Raji (cell line): ENCODE data around the gene LIPJ.

Experiments used
- POLR2A ChIP-seq: IDR thresholded peaks from 2 replicates; pipeline ENCODE4 v1.6.1; 2011; ENCODE audit warnings: low read depth, low read length, control low read depth; ENCODE audit not compliant: insufficient read depth

LIPJ gene

DNA sequence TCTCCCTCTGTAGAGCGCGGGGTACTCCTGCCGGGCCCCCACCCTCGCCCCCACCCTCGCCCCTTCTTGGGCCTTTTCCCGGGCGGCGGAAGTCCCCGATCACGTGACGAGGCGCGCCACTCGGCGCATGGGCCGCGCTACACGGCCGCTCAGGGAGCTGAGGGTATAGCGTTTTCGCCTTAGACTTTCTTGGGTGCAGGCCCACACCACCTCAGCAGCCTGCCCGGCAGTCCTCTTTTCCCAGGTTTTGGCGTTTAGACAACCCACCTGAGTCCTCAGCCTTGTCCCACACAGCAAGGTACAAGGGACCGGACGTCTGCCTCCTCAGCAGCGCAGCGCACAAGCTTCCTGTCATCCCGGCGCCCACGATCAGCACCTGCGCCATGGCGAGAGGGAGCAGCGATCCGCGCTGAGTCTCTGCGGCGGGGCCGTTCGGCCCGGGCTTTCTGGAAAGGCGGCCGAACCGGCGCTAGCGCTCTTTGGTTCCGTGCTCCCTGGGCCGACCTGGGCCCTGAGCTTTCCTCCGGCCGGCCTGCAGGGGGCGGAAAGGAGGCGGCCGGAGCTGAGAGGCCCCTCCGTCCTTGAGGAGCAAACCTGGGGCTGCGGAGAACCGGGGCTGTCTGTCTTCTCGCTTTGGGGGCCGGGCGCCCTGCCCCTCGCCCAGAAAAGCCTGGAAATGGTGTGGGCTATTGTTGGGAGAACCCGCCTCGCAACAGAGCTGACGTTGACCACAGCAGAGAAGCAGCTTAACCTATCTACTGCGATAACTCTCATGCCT is 3.6 kb upstream of the LIPJ start, which contains the start of gene RNLS:
Gene RNLS, minus strand, starts transcription at position 513 of the 778 bp plus-strand sequence.
- TF ChIP-seq POLR2A: no peak

DNA sequence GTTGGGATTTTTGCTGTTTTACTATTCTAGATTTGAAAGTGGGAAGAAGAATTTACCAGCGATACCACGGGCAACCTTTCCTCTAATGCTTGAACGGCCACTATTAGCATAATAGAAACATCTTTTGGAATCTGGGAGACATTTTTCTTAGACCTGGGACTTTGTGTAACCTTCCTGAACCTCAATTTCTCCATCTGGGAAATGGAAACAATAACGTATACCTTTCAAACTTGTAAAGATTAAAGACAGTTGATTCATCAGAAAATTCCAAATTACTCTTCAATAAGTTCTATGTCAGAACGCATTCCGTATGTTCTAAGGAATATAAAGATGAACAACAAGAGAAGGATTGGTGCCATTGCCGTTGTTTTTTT is 3.0 kb upstream of the LIPJ start:
- no peak for TF ChIP-seq POLR2A

DNA sequence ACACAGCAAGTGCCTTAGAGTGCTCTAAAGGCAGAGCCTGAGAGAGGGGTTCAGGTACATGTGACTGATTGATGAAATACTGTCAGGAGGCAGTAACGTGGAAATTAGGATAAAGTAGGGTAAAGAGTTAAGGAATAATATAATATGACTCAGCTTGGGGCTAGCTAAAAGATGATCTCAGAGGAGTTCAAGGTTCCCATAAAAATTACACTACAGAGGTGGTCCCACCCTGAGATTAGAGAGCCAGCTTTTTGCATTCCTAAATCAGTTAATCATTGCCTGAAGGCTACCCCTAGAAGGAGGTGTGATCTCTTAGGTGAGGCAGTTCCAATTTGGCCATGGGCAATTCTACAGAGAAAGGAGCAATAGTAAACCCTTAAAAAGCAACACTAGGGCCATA is 5.8 kb downstream of the LIPJ start:
- no peak for TF ChIP-seq POLR2A

DNA sequence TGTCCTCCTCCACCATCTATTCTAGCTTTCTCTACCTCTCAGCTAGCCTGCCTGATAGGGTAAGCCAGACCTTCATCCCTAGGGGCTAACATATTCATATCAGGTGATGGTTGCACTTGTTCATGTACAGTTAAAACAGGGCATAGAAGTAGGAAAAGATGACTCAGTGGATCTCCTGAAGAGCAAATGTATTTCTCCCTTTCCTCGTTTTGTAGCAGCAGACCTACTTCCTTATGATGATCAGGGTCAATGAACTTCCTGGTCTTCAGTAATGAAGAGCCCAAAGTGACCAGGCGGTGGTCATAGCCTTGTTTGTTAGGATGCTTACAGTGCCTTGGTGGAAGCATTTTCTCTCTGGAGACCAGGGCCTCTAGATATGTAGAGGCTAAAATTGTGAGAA is 6.3 kb downstream of the LIPJ start:
- no peak for TF ChIP-seq POLR2A

DNA sequence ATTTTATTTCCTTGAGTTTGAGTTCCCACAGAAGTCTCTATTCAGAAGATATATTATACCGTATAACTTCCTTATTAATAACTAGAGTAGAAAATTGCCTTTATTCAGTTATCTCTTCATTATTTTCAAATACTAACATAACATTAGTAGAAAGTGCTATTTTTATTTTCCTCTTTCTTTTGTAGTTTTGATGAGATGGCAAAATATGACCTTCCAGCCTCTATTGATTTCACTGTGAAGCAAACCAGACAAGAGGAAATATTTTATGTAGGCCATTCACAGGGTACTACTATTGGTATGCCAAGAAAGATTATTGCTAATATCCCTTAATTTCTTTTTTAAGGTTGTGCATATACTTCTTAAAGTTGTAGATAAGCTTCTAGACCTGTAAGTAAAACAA is 7.9 kb downstream of the LIPJ start:
- no peak for TF ChIP-seq POLR2A

DNA sequence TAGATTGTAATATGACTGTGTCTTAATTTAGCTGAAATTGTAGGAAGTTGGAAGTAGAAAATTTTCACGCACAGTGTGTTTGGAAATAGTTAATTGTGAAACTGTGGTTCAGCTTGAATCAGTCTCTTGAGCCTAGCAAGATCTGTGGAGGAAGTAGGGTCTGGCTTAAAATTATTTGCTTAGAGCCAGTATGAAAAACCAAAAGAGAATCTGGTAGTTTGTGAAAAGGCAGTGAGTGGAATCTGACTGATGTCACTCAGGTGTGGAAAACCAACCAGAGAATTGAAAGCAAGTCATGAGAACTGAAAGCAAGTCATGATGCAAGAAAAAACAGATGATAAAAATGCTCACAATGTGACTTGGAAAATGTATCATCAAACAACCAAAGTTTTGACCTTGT is 11.5 kb downstream of the LIPJ start:
- no peak for TF ChIP-seq POLR2A

DNA sequence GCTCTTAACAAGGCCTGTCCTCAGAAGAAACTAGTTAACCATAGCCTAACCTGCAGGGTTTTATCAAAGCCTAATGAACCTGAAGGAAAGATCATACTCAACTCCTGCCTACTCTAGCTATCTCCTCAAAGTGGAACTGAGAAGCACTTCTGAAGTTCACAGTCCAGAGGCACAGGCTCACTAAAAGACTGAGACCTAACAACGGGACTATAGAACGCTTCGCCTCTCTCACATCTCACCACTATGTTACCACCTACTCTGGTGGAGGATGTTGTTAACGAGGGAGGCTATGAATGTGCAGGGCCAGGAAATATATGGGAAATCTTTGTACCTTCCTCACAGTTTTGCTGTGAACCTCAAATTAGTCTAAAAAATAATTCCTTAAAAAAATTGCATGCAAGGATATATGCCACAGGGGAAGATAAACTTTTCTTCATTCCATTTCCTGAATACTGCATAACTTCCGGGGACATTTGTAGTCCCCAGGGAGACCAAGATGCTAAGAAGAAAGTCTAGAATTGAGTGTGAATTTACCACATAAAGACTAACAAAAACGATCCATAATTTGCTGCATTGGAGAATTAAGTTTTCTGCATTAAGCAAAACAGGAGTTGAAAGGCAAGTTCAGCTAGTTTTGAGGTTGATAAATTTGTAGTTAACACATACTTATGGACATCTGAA is 21.6 kb downstream of the LIPJ start:
- TF ChIP-seq POLR2A: no peak

DNA sequence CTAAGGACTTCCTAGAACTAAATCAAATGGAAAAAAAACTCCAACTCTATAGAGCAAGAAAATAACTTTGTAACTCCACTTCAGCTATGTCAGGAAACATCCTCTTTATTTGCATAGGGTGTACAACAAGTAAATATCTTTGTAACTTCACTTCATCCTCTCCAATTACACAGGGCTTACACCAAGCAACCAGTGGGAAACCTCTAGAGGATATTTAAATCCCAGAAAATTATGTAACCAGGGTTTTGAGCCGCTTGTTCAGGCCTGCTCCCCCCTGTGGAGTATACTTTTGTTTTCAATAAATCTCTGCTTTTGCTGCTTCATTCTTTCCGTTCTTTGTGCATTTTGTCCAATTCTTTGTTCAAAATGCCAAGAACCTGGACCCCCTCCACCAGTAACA is 22.2 kb downstream of the LIPJ start:
- TF ChIP-seq POLR2A: no peak

DNA sequence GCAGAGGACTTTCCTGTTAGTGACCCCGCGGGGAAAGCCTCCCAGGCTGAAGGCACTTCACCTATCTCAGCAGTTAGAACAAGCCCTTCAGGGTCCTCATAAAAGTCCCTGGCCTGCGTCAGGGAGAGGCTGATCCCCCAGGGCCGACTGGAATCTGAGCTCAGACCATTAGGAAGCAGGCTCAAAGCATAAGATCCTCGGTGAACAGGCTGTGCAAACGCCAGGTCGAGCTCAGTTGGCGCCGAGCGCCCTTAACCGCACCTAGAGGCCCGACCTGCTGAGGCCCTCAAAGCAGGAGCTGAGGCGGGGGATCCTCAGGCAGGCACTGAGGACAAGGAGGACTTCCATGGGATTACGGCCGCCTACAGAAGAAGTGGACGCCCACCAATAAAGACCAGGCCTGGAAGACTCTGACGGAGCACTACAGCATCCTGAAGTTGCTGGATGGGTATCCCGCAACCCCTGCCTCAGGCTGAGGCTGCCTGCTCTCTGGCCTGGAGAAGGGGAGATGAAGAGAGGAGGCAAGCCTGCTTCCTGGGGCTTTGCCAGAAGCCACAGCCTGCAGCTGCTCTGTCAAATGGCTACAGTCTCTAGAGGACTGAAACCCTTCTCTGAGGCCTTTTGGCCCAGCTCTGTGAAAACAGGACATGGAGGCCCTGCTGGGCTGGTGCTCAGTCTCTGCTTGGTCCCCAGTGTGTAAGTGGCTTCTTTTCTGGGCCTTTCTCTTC is 29.9 kb downstream of the LIPJ start:
- no peak for TF ChIP-seq POLR2A

DNA sequence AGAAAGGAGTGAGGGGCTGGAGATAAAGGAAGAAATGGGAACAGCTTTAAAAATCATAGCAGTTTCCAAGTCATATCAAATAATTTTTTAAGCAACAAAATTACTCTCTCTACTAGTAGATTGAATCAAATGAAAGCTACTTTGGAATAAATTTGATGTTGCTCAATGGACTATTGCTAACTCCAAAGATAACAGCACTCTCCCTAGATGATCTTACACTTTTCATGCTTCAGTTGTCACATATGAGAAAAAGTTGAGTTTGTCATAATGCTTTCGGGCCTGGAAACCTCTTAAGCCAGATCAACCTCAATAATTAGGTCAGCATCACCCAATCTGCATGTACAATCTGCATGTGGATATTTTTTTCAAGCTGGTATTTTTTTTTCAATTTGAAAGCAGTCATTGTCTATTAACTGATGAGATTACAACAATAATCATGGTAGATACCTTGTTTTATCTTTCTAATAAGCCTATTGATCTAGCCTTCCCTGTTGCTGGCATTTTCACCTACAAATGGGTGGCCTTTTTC is 31.3 kb downstream of the LIPJ start:
- TF ChIP-seq POLR2A: no peak

DNA sequence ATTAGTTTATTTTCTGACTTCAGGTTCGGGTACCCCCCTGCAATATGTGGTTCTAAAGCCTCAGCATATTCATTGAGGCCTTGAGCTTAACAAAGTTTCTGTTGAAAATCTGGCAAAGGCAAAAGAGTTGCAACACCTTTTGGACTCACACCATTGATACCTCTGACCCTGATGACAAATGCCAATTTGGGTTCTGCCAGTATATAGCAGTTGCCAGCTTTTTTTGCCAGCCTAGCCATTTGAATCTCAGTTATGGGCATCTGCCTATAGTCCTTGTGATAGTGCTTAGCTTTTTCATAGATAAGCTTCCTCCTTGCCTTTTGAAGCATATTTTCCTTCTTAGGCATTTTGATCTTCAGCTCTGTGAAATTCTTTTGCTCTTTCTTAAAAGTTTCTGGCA is 31.9 kb downstream of the LIPJ start:
- no peak for TF ChIP-seq POLR2A

DNA sequence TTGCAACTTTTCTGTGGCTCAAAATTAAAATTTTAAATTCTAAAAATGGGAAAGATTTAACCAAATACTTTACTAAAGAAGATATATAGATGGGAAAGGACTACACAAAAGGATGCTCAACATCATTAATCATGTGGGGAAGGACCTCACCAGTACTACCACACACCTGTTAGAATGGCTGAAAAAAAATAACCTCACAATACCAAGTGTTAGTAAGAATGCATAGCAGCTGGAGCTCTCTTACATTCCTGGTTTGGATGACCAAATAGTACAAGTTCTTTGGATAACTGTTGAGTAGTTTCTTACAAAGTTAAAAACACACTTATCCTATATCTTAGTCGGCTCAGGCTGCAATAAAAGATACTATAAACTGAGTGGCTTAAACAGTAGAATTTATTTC is 33.9 kb downstream of the LIPJ start:
- no peak for TF ChIP-seq POLR2A

DNA sequence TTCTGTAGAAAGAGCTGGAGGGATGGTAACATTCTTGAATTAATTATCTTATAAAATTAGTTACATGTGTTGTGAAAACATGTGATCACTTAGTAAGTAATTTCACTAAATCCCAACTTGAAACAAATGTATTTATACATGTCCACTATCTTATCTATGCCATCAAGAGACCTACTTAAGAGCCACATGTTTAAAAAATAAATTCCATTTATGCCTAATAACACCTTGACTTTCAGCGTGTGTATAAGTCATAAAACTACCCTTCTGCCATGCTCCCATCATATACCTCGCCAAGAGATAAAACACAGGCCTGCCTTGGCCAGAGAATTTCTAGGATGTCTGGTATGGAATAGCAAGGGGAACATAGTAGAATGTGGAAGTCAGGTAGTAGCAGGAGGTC is 37.3 kb downstream of the LIPJ start:
- TF ChIP-seq POLR2A: no peak

DNA sequence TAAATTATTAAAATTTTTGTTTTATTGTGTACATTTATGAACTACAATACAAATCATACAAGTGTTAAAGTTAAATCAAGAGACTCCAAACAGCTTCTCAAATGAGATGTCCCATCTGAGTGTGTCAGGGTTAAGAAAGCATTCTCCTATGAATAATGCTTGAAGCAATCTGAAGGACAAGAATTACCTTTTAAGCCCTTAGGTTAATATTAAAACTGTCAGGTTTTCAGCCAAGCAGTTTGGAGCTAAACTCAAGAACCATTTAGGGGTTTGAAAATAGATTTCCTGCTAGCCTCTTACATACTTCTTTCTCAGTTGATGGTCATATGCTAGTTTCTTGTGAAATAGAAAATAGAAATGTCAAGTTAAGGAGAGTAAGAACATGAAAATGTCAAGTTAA is 38.3 kb downstream of the LIPJ start:
- no peak for TF ChIP-seq POLR2A

DNA sequence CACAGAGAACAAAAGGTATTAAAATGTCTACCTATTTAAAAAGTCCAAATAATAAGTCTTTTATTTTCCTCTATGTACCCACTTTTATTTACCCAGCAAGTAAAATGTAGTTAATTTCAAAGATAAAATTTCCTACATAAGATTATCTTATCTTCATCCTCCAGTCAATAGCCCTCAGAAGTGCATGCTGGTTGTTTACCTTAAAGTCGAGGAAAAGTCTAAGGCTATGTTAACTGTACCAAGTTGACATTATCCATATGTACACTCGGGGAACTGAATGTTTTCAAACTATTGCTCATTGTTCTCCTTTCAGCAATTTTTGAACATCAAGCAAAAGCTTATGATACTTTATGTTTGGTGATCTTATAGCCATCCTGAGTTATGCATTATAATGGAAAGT is 53.6 kb downstream of the LIPJ start:
- TF ChIP-seq POLR2A: no peak

DNA sequence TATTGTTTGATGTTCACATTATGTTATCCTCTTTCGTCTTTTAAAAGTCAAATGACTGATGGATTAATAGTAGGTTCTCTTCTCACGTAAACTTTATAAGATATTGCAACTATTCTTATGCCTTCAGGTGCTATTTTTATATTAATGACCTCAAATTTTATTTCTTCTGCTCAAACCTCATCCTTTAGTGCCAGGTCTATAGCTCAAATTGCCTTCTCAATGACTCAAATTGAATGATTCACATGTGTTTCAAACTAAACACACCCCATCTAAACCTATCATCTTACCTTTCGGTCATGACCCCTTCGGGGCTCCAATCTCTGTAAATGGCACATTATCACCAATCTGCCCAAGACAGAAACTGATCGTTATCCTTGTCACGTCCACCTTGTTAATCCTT is 55.6 kb downstream of the LIPJ start:
- TF ChIP-seq POLR2A: no peak
